Activated T-helper 2 cell treated with anti-CD3 and anti-CD28 coated beads, Interferon-gamma antibody, Interleukin-2, Interleukin-4, amounts not matched to agents 10 μg/mL and 5 μg/mL and 100 μg/mL, durations not matched to agents 14 hours and 24 hours and 36 hours (primary cell): ENCODE data around the gene ZNF527. TPM values are rescaled to one million over a fixed set of nuclear protein-coding genes. Genes with fewer than 3 reads are reported as not detected.

Experiments
- DNase-seq: peaks from one replicate; pipeline ENCODE4 v3.0.0; 2021; ENCODE audit warnings: low spot score
- H3K27ac Mint-ChIP-seq: one replicate; pipeline ENCODE4 v1.8.0; 2021; ENCODE audit warnings: mixed read lengths
- H3K27me3 Mint-ChIP-seq: one replicate; pipeline ENCODE4 v1.8.0; 2021; ENCODE audit warnings: low read depth, mixed read lengths
- H3K36me3 Mint-ChIP-seq: one replicate; pipeline ENCODE4 v1.8.0; 2021; ENCODE audit warnings: low read depth, mixed read lengths
- H3K4me1 Mint-ChIP-seq: one replicate; pipeline ENCODE4 v1.8.0; 2021; ENCODE audit warnings: low read depth, mixed read lengths
- H3K4me3 Mint-ChIP-seq: one replicate; pipeline ENCODE4 v1.8.0; 2021; ENCODE audit warnings: low read depth, mild to moderate bottlenecking, moderate library complexity, mixed read lengths
- H3K9me3 Mint-ChIP-seq: one replicate; pipeline ENCODE4 v1.8.0; 2021; ENCODE audit warnings: mixed read lengths
- intact Hi-C: fragments of 100-400 bp; cut with micrococcal nuclease; formaldehyde crosslinking; loops from one replicate; pipeline ENCODE4 v1.15.1; 2023
- total RNA-seq: library from RNA; stranded (reverse); gene quantifications from 2 replicates; pipeline ENCODE4 v1.2.3, GENCODE V29; 2022

The ZNF527 gene
- total RNA-seq, result 3.2 TPM in 2 replicates

DNA sequence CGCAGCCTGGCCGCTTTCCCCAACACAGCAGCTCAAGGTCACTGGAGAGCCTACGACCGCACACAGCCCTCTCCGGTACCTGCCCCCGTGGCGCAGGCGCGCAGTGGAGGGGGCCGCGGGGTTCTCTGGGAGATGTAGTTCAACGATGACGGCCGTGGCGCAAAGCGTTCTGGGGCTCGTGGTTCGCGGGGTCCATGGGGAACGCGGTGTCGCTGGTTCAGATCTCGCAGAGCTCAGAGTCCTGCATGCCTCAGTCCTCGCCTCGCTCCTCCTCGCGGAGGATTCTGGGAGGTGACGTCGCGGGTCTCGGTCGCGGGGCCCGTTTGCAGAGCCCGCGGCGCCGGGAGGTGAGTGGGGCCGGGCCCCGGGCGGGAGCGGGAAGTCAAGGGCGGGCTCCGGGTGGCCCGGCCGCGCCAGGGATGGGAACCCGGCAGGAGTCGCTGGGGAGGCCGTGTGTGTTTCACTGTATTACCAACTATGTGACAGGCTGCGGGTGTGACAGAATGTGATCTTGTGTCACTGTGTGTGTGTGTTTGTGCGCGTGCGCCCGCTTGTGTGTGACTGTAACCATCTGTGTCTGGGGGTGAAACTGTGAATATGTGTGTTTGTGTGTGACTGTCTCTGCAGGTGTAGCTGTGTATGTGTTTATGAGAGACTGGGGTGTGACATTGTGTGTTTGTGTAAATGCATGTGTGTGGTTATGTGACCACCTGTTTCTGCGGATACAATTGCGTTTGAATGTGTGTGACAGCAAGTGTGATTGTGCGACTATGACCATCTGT is at the start of gene ZNF527:
Gene ZNF527, plus strand, starts transcription at position 220 of the 782 bp plus-strand sequence. CDS start 3,100 bp downstream, outside the sequence.
- Mint-ChIP-seq H3K4me1 (peaks cover 11% of the 10 kb centered on the region), H3K27me3 (no peaks in the 10 kb centered on the region), H3K36me3 (peaks cover 8% of the 10 kb centered on the region), H3K4me3 (peak within 1 kb of the TSS; percentile 90), H3K9me3 (peaks cover 28% of the 10 kb centered on the region), H3K27ac (peak within 1 kb of the TSS; percentile 79)
- peak; percentile 96 for DNase-seq
- intact Hi-C loops, result loop anchor here (1.0 to 10.0 kb wide), 7 partner anchors 54 to 886 kb away; partner anchors contain the start of genes SIPA1L3, WDR87, ZNF566 and ZNF569

DNA sequence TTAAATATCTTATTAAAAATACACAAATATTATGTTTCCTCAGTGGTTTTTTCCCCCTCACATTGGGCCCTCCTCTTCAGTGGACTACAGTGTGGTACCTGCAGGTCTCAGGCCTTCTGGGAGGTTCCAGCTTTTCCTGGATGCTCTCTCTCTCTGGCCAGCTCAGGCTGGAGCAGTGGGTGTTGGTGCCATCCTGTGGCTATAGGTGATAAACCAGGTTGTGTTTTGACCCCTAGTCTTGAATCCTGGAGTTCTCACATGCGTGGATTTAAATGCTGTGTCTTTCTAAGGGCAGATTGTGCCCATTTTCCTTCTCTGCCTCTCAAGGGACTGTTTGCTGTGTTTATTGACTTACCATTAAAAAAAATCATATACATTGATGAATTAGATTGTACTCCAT is 41.2 kb upstream of the ZNF527 start:
- Mint-ChIP-seq H3K4me1 (peaks cover 3% of the 10 kb centered on the region), H3K36me3 (peaks cover 83% of the 10 kb centered on the region), H3K9me3 (peaks cover 48% of the 10 kb centered on the region), H3K27ac (no peak overlapping the region), H3K27me3 (no peaks in the 10 kb centered on the region), H3K4me3 (no peak overlapping the region)
- no peak for DNase-seq
- intact Hi-C loops, result no loop called here

DNA sequence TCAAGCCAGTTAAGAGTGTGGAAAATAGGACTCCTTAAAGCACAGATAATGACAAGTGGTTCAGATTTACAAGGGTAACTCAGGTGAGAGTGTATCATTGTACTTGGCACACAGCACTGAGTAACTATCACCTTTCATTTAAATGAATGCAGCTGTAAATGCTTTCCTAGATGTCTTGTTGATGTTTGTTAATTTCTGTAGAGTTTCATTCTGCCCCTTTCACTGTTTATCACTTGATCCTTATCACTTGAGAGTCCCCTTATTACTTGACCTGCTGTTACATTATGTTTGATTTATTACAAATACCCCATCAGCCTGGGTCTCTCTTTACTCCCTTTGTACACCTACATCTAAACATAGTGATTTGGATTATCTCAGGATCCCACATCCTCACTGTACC is 38.1 kb upstream of the ZNF527 start:
- no peak for DNase-seq
- intact Hi-C loops, result no loop called here
- Mint-ChIP-seq H3K4me1 (peaks cover 5% of the 10 kb centered on the region), H3K27me3 (no peaks in the 10 kb centered on the region), H3K36me3 (peaks cover 82% of the 10 kb centered on the region), H3K27ac (no peak overlapping the region), H3K4me3 (no peak overlapping the region), H3K9me3 (peaks cover 63% of the 10 kb centered on the region)

DNA sequence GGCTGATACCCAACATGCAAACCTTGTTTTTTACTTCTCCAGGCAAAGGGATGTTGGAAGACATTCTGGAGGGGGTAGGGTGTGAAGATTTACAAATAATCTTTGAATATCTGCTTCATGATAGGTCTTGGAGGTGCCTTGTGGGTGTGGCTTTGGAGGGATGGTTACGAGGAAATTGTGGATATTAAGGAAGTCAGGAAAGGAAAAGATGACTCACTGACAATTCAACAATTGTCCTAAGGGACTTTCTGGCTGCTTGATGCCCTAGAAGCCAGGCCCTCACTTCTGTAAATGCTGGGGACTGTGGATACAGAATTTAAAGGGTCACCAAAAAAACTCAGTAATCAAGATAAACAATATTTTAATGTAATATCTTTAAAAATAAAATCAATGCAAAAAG is 37.4 kb upstream of the ZNF527 start:
- DNase-seq, result no peak
- Mint-ChIP-seq H3K27me3 (no peaks in the 10 kb centered on the region), H3K36me3 (peaks cover 80% of the 10 kb centered on the region), H3K4me1 (peaks cover 5% of the 10 kb centered on the region), H3K9me3 (peaks cover 65% of the 10 kb centered on the region), H3K4me3 (no peak overlapping the region), H3K27ac (no peak overlapping the region)
- intact Hi-C loops, result no loop called here

DNA sequence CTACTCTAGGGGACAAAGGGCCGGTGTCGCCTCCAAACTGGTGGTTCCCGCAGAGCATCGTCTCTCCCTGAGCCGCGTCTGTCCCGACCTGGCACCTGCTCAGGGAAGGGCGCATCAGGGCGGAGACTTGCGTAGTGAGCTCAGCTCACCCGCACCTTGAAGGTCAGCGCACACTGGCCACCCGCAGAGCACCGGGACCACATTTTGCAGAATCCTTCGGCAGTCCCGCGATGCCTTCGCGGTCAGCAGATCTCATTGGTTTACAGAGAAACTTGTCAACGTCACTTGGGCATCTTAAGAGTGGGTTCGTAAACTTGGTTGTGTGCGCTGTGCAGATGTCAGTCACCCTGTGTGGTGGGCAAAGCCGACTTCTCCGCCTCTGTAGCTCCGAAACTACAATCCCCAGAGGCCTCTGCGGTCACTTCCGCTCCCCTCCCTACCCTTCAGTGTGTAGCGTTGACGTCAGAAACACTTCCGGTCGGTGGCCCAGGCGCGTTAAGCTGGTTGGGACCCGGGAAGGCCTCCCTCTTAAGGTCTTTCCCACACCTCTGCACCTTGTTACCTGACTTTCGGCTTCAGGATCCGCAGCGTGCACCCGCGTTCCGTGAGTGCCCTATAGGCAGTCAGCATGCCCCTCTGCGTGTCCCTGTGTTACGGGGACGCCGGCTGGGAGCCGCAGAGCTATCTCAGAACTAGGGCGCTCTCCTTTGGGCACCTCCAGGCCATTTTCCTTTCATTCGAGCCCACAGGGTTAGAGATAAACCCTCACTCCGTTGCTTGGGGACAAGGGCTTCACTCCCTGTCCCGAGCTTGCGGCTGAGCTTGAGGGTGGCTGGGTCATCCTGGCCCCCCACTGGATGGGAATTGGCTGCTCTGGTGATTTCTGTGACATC is 36.5 kb upstream of the ZNF527 start:
- H3K36me3 Mint-ChIP-seq, result peaks cover 72% of the 10 kb centered on the region
- peak; percentile 49 for DNase-seq
- peak overlapping the region; percentile 42 for H3K27ac Mint-ChIP-seq
- intact Hi-C loops, result no loop called here
- no peaks in the 10 kb centered on the region for H3K27me3 Mint-ChIP-seq
- peaks cover 68% of the 10 kb centered on the region for H3K9me3 Mint-ChIP-seq
- peak overlapping the region; percentile 78 for H3K4me3 Mint-ChIP-seq
- peaks cover 5% of the 10 kb centered on the region for H3K4me1 Mint-ChIP-seq

DNA sequence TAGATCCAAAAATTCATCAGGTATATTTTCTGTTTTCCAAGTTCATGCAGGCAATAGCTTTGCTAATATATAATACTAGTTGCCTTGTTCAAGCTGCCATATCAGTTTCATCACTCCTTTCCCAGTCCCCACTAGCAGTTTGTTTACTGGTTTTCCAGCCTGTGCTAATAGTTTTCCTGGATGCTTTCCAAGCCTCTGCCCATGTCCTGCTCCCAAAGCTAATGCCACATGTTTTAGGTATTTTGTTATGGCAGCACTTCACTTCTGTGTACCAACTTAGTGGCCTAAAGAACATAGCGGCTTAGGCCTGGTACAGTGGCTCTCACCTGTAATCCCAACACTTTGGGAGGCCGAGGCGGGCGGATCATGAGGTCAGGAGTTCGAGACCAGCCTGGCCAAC is 28.1 kb upstream of the ZNF527 start:
- H3K9me3 Mint-ChIP-seq, result peaks cover 54% of the 10 kb centered on the region
- no peaks in the 10 kb centered on the region for H3K27me3 Mint-ChIP-seq
- no peak overlapping the region for H3K4me3 Mint-ChIP-seq
- no peak overlapping the region for H3K27ac Mint-ChIP-seq
- no peaks in the 10 kb centered on the region for H3K4me1 Mint-ChIP-seq
- H3K36me3 Mint-ChIP-seq, result peaks cover 71% of the 10 kb centered on the region
- intact Hi-C loops, result no loop called here
- DNase-seq, result no peak

DNA sequence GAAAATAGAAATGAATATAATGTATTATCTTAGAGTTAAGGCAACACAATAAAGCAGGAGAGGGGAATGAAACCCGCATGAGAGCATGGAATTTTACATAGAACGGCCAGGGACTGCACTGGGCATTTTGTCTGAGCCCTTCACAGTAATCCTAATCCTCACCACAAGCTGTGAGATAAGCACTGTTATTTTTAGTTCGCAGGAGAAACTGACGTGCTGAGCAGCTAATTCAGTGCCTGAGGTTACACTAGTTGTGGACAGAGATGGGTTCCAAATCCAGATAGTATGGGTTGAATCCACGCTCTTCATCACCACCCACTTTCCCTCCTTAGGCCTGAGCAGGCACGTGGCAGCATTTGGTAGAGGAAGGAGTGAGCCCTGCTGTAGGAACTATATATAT is 24.8 kb upstream of the ZNF527 start:
- Mint-ChIP-seq H3K27me3 (no peaks in the 10 kb centered on the region), H3K27ac (no peak overlapping the region), H3K4me3 (no peak overlapping the region), H3K36me3 (peaks cover 79% of the 10 kb centered on the region), H3K4me1 (no peaks in the 10 kb centered on the region), H3K9me3 (peaks cover 41% of the 10 kb centered on the region)
- intact Hi-C loops, result no loop called here
- no peak for DNase-seq

DNA sequence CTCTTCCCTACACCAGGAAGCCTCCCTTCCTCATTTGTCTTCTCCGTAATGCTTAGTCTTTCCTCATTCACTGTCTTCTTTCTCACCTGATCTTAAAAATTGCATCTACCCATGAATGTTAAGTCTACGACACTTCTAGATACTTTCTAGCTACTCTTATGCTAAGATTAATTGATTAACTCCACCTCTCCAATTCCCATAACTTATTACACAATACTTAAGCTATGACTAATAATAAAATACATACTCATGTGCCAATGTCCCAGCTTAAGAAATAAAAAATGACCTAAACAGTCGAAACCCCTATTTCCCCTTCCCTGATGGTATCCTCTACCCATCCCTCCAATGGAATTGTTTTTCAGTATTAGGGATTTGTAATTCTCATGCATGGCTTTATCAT is 22.8 kb upstream of the ZNF527 start:
- H3K9me3 Mint-ChIP-seq, result peaks cover 49% of the 10 kb centered on the region
- no peak overlapping the region for H3K4me3 Mint-ChIP-seq
- no peak for DNase-seq
- intact Hi-C loops, result no loop called here
- H3K27ac Mint-ChIP-seq, result no peak overlapping the region
- peaks cover 80% of the 10 kb centered on the region for H3K36me3 Mint-ChIP-seq
- no peaks in the 10 kb centered on the region for H3K4me1 Mint-ChIP-seq
- no peaks in the 10 kb centered on the region for H3K27me3 Mint-ChIP-seq

DNA sequence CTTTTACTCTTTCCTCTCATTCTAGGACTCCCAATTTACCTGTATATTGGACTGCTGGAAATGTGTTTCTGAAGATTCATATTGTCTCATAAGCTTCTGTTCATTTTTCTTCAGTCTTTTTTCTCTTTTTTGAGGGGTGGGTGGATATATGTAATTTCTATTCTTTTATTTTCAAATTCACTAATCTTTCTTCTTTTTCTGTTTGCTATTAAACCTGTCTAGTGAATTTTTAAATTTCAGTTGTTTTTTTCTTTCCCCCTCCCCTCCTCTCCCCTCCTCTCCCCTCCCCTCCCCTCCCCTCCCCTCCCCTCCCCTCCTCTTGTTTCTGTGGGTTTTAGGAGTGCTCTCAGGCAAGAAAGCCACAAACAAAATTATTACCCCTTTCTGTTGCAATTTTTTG is 16.9 kb upstream of the ZNF527 start:
- peaks cover 60% of the 10 kb centered on the region for H3K9me3 Mint-ChIP-seq
- H3K27me3 Mint-ChIP-seq, result no peaks in the 10 kb centered on the region
- H3K4me1 Mint-ChIP-seq, result no peaks in the 10 kb centered on the region
- H3K4me3 Mint-ChIP-seq, result no peak overlapping the region
- H3K36me3 Mint-ChIP-seq, result peaks cover 86% of the 10 kb centered on the region
- DNase-seq, result no peak
- no peak overlapping the region for H3K27ac Mint-ChIP-seq
- intact Hi-C loops, result no loop called here

DNA sequence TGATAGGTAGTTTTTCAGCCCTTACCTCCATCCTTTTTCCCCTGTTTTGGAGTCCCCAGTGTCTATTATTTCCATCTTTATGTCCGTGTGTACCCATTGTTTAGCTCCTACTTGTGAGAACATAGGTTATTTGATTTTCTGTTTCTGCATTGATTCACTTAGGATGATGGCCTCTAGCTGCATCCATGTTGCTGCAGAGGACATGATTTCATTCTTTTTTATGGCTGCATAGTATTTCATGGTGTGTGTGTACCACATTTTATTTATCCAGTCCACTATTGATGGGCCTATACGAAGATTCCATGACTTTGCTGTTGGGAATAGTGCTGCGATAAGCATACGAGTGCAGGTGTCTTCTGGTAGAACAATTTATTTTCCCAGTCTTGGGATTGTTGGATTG is 15.0 kb upstream of the ZNF527 start:
- no peak overlapping the region for H3K4me3 Mint-ChIP-seq
- intact Hi-C loops, result no loop called here
- no peaks in the 10 kb centered on the region for H3K4me1 Mint-ChIP-seq
- no peak for DNase-seq
- H3K9me3 Mint-ChIP-seq, result peaks cover 72% of the 10 kb centered on the region
- H3K27ac Mint-ChIP-seq, result no peak overlapping the region
- H3K27me3 Mint-ChIP-seq, result no peaks in the 10 kb centered on the region
- peaks cover 89% of the 10 kb centered on the region for H3K36me3 Mint-ChIP-seq

DNA sequence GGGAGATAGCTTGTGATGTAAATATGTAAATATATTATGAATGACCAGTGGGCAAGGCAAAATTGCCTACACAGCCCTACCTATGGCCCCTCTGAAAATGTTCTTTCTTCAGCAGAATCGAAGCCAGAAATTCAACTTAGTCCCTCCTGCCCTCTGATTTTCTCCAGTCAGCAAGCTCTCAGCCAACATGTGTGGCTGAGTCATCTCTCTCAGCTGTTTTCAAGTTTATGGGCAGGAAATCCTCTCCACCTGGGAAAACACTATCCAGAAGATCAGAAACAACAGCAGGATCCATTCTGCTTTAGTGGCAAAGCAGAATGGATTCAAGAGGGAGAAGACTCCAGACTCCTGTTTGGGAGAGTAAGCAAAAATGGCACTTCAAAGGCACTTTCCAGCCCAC is 8.9 kb upstream of the ZNF527 start:
- Mint-ChIP-seq H3K36me3 (peaks cover 77% of the 10 kb centered on the region), H3K9me3 (peaks cover 73% of the 10 kb centered on the region)

DNA sequence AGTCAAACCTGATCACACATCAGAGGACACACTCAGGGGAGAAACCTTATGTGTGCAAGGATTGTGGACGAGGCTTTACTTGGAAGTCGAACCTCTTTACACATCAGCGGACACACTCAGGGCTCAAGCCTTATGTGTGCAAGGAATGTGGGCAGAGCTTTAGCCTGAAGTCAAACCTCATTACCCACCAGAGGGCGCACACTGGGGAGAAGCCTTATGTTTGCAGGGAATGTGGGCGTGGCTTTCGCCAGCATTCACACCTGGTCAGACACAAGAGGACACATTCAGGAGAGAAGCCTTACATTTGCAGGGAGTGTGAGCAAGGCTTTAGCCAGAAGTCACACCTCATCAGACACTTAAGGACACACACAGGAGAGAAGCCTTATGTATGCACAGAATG is 8.2 kb upstream of the ZNF527 start:
- no peak overlapping the region for H3K27ac Mint-ChIP-seq
- no peaks in the 10 kb centered on the region for H3K4me1 Mint-ChIP-seq
- no peaks in the 10 kb centered on the region for H3K27me3 Mint-ChIP-seq
- peaks cover 69% of the 10 kb centered on the region for H3K36me3 Mint-ChIP-seq
- H3K9me3 Mint-ChIP-seq, result peaks cover 67% of the 10 kb centered on the region
- intact Hi-C loops, result no loop called here
- no peak overlapping the region for H3K4me3 Mint-ChIP-seq
- DNase-seq, result no peak

More for the DNA sequence above, 8.9 kb upstream of the ZNF527 start:
- Mint-ChIP-seq H3K27ac (no peak overlapping the region), H3K4me1 (no peaks in the 10 kb centered on the region), H3K4me3 (no peak overlapping the region), H3K27me3 (no peaks in the 10 kb centered on the region)
- intact Hi-C loops, result no loop called here
- no peak for DNase-seq
